Neural crest cell (in vitro differentiated cells): ENCODE data around the gene FGB. TPM values are rescaled to one million over a fixed set of nuclear protein-coding genes. Genes with fewer than 3 reads are reported as not detected.

ENCODE experiments used
- DNase-seq: peaks from one replicate; pipeline ENCODE4 v3.0.0; 2021; ENCODE audit warnings: low read depth, mixed read lengths, low spot score
- H3K27ac Mint-ChIP-seq: one replicate; pipeline ENCODE4 v1.8.0; 2021; ENCODE audit warnings: mild to moderate bottlenecking, mixed read lengths; ENCODE audit not compliant: unreplicated experiment
- H3K27me3 Mint-ChIP-seq: 2 replicates; pipeline ENCODE4 v1.8.0; 2021; ENCODE audit warnings: low read depth, mild to moderate bottlenecking, mixed read lengths
- H3K36me3 Mint-ChIP-seq: 2 replicates; pipeline ENCODE4 v1.8.0; 2021; ENCODE audit warnings: low read depth, mild to moderate bottlenecking, mixed read lengths
- H3K4me1 Mint-ChIP-seq: 2 replicates; pipeline ENCODE4 v1.8.0; 2021; ENCODE audit warnings: mixed read lengths
- H3K4me3 Mint-ChIP-seq: one replicate; pipeline ENCODE4 v1.8.0; 2021; ENCODE audit warnings: mild to moderate bottlenecking, mixed read lengths
- H3K9me3 Mint-ChIP-seq: 2 replicates; pipeline ENCODE4 v1.8.0; 2021; ENCODE audit warnings: mixed read lengths
- CTCF ChIP-seq: fragments of 200-600 bp; sonication (generic); conservative IDR thresholded peaks from 2 replicates; pipeline ENCODE4 v1.5.0; 2021; ENCODE audit warnings: antibody characterized with exemption, mild to moderate bottlenecking
- total RNA-seq: library from RNA; stranded (reverse); gene quantifications from 2 replicates; pipeline ENCODE4 v1.2.1, GENCODE V29; 2021

FGB gene
- total RNA-seq, 1 donor from 2014 or later: not detected

DNA sequence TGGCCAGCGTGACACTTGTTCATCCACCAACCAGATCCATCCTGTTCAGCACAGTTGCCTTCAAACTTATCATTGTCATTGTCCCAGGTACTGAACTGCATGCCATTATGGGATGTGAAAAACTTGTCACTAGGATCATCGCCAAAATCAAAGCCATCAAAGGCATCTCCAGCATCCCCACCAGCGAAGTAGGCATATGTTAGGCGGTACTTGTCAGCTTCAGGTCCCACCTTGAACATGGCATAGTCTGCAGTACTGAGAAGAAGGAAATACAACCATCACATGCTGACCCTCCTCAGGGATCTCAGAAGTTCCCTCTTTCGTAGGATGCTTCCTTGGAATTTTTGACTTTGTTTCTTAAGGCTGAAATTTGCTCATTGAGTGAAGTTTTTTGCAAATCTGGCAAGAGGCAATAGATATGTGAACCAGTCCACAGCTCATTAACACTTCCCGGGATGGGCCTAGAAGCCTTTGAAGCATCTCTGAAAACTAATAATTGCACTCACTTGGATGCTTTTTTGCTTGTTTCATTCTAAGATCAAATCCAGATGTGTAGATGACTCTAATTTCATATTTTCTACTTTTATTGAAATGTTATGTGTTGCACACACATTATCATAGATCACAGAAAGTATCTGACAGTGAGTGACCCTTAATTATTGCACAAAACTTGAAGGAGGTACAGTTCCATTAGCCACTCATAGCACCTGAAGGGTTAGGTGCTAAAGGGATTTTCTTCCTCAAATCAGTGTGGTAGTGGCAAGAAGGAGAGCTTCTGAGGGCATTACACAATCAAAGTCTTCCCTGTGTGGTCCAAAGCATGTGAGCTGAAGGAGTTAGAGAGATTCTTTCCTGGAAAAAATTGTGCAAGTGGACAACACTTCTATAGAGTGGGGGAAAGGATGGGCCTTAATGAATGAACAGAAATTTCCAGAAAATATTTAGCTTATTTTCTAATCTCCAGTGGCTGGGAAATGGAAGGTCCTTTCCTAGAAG, 44.2 kb downstream of the FGB start:
- no peaks in the 10 kb centered on the region for H3K36me3 Mint-ChIP-seq

DNA sequence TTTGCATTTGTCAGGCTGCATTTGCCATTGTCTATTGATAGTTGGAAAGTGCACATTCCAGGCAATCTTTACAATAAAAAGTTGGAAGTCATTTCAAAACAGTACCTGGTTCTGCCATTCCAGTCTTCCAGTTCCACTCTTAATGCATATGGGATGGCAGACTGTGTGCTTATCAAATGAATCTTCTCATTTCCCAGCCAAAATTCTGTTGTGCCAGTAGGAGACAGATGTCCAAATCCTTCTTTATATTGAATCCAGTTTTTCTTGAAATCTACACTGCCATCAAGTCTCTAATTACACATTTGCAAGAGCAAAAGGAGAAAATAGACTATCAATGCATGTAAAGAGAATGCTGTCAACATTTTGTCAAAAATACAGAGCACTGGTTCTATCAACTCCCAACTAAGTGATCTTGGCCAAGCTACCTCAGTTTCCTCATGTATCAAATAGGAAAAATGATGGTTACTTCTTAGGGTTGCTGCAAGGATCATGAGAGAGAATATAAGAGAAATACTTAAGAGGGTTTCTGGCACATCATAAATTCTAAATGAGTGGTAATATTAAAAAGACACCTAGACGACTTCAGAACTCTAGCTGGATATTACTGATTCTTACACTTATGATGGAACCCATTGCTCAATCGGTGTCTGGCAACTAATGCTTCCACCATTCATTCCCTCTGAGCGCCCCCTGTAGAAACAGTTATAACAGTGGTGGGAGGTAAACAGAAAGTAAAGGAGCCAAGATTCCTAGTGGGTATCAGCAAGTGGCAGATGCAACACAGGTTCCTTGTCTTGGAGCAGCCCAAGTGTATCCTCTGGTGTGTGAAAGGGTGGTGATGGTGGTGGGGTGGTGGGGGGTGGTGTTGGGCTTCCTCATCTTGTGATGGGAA, 45.8 kb downstream of the FGB start:
- Mint-ChIP-seq H3K4me1 (no peaks in the 10 kb centered on the region), H3K27me3 (peaks cover 38% of the 10 kb centered on the region), H3K36me3 (no peaks in the 10 kb centered on the region), H3K27ac (no peak overlapping the region), H3K4me3 (no peak overlapping the region), H3K9me3 (no peaks in the 10 kb centered on the region)
- no peak for TF ChIP-seq CTCF
- DNase-seq: no peak

More for the DNA sequence above, 44.2 kb downstream of the FGB start:
- H3K27ac Mint-ChIP-seq: no peak overlapping the region
- no peak for TF ChIP-seq CTCF
- H3K4me1 Mint-ChIP-seq: no peaks in the 10 kb centered on the region
- H3K9me3 Mint-ChIP-seq: no peaks in the 10 kb centered on the region
- no peak for DNase-seq
- peaks cover 38% of the 10 kb centered on the region for H3K27me3 Mint-ChIP-seq
- H3K4me3 Mint-ChIP-seq: no peak overlapping the region

GRCh38 chr4:154609532-154609931, 46.7 kb downstream of the FGB start:
- DNase-seq: no peak

DNA sequence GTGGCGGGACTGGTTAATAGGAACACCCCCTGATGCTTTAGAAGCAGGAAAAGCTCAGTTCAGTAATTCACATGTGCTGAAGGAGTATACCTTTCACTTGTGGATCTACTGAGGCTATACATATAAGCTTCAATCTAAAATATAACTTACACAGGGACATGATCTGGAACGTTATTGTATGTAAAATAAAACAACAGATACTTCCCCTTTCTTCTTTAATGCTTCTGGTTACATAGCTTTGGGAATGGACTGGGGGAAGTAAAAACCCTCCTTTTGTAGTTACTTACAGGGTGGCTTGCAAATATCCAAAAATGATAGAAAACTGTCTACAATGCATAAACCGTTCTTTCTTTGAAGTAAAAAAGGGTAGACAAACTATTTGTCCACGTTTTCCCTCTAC, 47.8 kb downstream of the FGB start:
- Mint-ChIP-seq H3K36me3 (no peaks in the 10 kb centered on the region), H3K27me3 (peaks cover 33% of the 10 kb centered on the region)
- no peak for TF ChIP-seq CTCF

More at GRCh38 chr4:154609532-154609931, 46.7 kb downstream of the FGB start:
- Mint-ChIP-seq H3K4me3 (no peak overlapping the region), H3K27me3 (peaks cover 36% of the 10 kb centered on the region), H3K9me3 (no peaks in the 10 kb centered on the region), H3K27ac (no peak overlapping the region), H3K36me3 (no peaks in the 10 kb centered on the region), H3K4me1 (no peaks in the 10 kb centered on the region)
- TF ChIP-seq CTCF: no peak

DNA sequence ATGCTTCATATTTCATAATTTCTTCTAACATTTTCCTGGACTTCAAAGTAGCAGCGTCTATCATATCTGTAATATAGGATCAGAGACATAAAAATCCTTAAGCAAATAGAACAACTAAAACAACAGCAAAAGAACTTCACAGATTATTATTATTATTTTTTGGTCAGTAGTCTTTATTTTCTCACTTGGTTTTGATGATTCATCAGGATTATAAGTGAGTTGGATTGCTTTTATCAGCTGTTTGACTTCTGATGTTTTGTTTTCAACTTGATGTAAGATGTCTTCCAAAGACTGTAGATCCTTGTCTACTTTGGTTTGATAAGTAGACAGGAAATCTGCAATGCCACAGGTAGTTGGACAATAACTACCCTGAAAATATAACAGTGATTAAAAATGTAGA, 49.0 kb downstream of the FGB start:
- H3K36me3 Mint-ChIP-seq: no peaks in the 10 kb centered on the region
- no peak for DNase-seq
- H3K27me3 Mint-ChIP-seq: peaks cover 28% of the 10 kb centered on the region
- H3K4me3 Mint-ChIP-seq: no peak overlapping the region
- H3K9me3 Mint-ChIP-seq: no peaks in the 10 kb centered on the region
- no peak overlapping the region for H3K27ac Mint-ChIP-seq
- TF ChIP-seq CTCF: no peak
- H3K4me1 Mint-ChIP-seq: no peaks in the 10 kb centered on the region

More for the DNA sequence above, 47.8 kb downstream of the FGB start:
- no peaks in the 10 kb centered on the region for H3K4me1 Mint-ChIP-seq
- DNase-seq: no peak
- no peak overlapping the region for H3K27ac Mint-ChIP-seq
- no peak overlapping the region for H3K4me3 Mint-ChIP-seq
- H3K9me3 Mint-ChIP-seq: no peaks in the 10 kb centered on the region
